Heart left ventricle (tissue), 16 donors: ENCODE results near the gene AGAP2. TPM values are rescaled to one million over a fixed set of nuclear protein-coding genes. Genes with fewer than 3 reads are reported as not detected.

Source experiments
- ATAC-seq, 4 donors: fragments of 200-7000 bp; cut with Tn5 transposase; one replicate each; pipeline ENCODE4 v1.9.1; 2020 to 2022; ENCODE audit warnings: moderate library complexity in 4 of 4, mild to moderate bottlenecking in 3 of 4, moderate number of reproducible peaks in 1 of 4
- DNase-seq, 5 donors: peaks; one replicate each; pipeline ENCODE4 v3.0.0-alpha.2; 2020
- H3K27ac ChIP-seq, 12 donors: fragments of 200-600 bp; sonication (generic) in 4 of 12; one replicate each; pipeline versions ENCODE4 v1.5.0 to v1.8.0; 2016 to 2022; ENCODE audit warnings: mild to moderate bottlenecking in 2 of 12
- H3K27me3 ChIP-seq, 9 donors: fragments of 200-600 bp; sonication (generic) in 2 of 9; one replicate each; pipeline versions ENCODE4 v1.5.1 to v1.8.0; 2016 to 2022; ENCODE audit warnings: mild to moderate bottlenecking in 3 of 9
- H3K36me3 ChIP-seq, 9 donors: fragments of 200-600 bp; sonication (generic) in 2 of 9; one replicate each; pipeline versions ENCODE4 v1.5.0 to v1.8.0; 2018 to 2022; ENCODE audit warnings: mild to moderate bottlenecking in 2 of 9
- H3K4me1 ChIP-seq, 12 donors: fragments of 200-600 bp; sonication (generic) in 4 of 12; one replicate each; pipeline versions ENCODE4 v1.5.0 to v1.8.0; 2016 to 2022; ENCODE audit warnings: mild to moderate bottlenecking in 3 of 12
- H3K4me3 ChIP-seq, 12 donors: fragments of 200-600 bp; sonication (generic) in 4 of 12; one replicate each; pipeline versions ENCODE4 v1.5.0 to v1.8.0; 2017 to 2022; ENCODE audit warnings: mild to moderate bottlenecking in 9 of 12, moderate library complexity in 4 of 12
- H3K9me3 ChIP-seq, 12 donors: fragments of 200-600 bp; sonication (generic) in 4 of 12; one replicate each; pipeline versions ENCODE4 v1.5.0 to v1.8.0; 2016 to 2022; ENCODE audit warnings: mild to moderate bottlenecking in 1 of 12
- POLR2A ChIP-seq, 2 donors: fragments of 450-650 bp; IDR thresholded peaks; one replicate each; pipeline ENCODE4 v1.6.1; 2017; ENCODE audit warnings: antibody characterized with exemption in 2 of 2, mild to moderate bottlenecking in 2 of 2, moderate library complexity in 2 of 2
- WGBS, 4 donors: extraction: QIAGEN DNeasy Blood & Tissue Kit in 2 of 4; methylation state at CpG; one replicate each; pipeline versions ENCODE4 v1.1.5 to v1.1.7; 2013 to 2018; 5-methylcytosine and 5-hydroxymethylcytosine counted together
- intact Hi-C, 10 donors: fragments of 100-400 bp; cut with DNase I; formaldehyde crosslinking; loops; one replicate each; pipeline versions ENCODE4 v1.11.1 to v1.14.2; 2022
- polyA plus RNA-seq, 2 donors: library from polyadenylated mRNA; stranded (reverse); fragments of 200-250 nt; gene quantifications; one replicate each; pipeline ENCODE4 v1.2.3, GENCODE V29; 2013
- total RNA-seq, 9 donors: library from RNA; depleted of rRNA in 2 of 9; stranded (reverse); fragments of >200 nt in 2 of 9; fragmentation: NEBNext Ultra II Directional in 3 of 9; extraction: Animal tissue kit (Norgen Biotek cat#: 25700) in 3 of 9; gene quantifications; one replicate each; pipeline versions ENCODE4 v1.1.0 to v1.2.4, GENCODE V29; 2016 to 2023
- TF ChIP-seq, protein P1 (sequence below), 12 donors: fragments of 200-600 bp; sonication (generic) in 4 of 12; IDR thresholded peaks; one replicate each; pipeline versions ENCODE4 v1.5.0 to v1.8.0; 2018 to 2022; ENCODE audit warnings: antibody characterized with exemption in 12 of 12, mild to moderate bottlenecking in 5 of 12
- donor health status: ischemic (EF 13 %, LVEDD 7.1; RV severe dilation, severe dysfunction).
- donor health status: healthy with polysubstance abuse.
- donor health status: DM: no; HTN: yes; CAD: no.
- donor health status: DM: no; HTN: no; CAD: no.
- donor health status: ischemic (EF 25% LVEDD 6.9; RV normal size, moderate dysfunction).
- donor health status: ischemic (EF 25% LVEDD 5.7; RV mildly dilated, moderate dysfunction).
- donor health status: healthy.
- donor health status: DM: yes; HTN: yes; CAD: no.
- donor health status: ischemic (EF 35%, LVEDD 5.7; RV mildly dilated, moderate dysfunction).
- donor health status: nonischemic (EF 11% LVEDD 7.7; RV severe dilation, severe dysfunction).
- donor health status: DM: yes; HTN: yes; CAD: no.
- donor health status: PGD.
- donor health status: ischemic (EF 29% LVEDD 5.4; RV normal size, mild dysfunction).
- donor health status: nonischemic (EF 23%, LVEDD 6.1; RV moderate dilation, normal function).

The AGAP2 gene
- total and polyA plus RNA-seq, 11 donors = 3.9 to 12.0 (median 5.5) TPM

DNA sequence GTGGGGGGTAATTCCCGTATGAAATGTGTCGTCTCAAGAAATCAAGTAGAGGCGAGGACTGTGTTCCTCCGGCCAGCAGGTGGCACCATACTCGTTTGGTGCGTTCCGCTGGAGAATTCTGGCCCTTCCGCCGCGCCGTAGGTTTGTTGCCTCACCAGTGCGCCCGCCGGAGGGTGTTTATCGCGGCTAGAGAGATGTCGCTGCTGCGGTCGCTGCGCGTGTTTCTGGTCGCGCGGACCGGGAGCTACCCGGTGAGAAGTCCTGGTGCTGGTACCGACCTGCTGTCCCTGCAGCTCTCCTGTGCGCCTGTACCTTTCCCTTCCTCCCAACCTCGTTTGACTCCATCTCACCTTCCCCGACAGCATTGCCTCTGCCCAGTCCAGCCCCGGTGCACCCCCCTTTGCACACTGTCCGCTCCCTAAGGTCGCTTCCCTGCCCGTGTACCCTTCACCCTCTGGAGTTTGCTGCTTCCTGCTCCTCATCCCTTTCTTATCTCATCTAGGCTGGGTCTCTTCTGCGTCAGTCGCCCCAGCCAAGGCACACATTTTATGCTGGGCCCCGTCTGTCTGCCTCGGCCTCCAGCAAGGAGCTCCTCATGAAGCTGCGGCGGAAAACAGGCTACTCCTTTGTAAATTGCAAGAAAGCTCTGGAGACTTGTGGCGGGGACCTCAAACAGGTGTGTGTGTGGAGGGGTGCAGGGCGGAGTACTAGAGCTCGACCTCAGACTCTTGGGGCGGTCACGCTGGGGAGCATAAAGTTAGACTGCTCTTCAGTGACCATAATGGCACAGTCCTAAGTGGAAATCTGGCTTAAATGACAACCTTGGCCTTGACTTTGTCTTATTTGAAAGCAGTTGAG is 44.3 kb upstream of the AGAP2 start, which contains the start of gene TSFM:
TSFM (plus strand) TSS at position 180 of the 858 bp plus-strand sequence; CDS start at position 195, 15 bp downstream.
- H3K27me3 ChIP-seq = no peaks in the 10 kb centered on the region
- peak within 1 kb of the TSS; percentile 64 to 98 (median 92) for H3K4me3 ChIP-seq
- H3K36me3 ChIP-seq = peaks cover 0 to 48% (median 29%) of the 10 kb centered on the region in 9 donors
- TF ChIP-seq, protein P1, sequence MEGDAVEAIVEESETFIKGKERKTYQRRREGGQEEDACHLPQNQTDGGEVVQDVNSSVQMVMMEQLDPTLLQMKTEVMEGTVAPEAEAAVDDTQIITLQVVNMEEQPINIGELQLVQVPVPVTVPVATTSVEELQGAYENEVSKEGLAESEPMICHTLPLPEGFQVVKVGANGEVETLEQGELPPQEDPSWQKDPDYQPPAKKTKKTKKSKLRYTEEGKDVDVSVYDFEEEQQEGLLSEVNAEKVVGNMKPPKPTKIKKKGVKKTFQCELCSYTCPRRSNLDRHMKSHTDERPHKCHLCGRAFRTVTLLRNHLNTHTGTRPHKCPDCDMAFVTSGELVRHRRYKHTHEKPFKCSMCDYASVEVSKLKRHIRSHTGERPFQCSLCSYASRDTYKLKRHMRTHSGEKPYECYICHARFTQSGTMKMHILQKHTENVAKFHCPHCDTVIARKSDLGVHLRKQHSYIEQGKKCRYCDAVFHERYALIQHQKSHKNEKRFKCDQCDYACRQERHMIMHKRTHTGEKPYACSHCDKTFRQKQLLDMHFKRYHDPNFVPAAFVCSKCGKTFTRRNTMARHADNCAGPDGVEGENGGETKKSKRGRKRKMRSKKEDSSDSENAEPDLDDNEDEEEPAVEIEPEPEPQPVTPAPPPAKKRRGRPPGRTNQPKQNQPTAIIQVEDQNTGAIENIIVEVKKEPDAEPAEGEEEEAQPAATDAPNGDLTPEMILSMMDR (IDR thresholded peaks at IDR 0.05) = peak; percentile 86 to 98 (median 92)
- peak in 1 of 2 donors; percentile 60 for TF ChIP-seq POLR2A (IDR thresholded peaks at IDR 0.05)
- no peaks in the 10 kb centered on the region for H3K9me3 ChIP-seq
- intact Hi-C loops = loop anchor here in 6 of 10 donors (1.0 to 5.0 kb wide), 2 partner anchors 122 to 124 kb away; no protein-coding TSS in a partner anchor
- WGBS, 4 donors = 1% methylated on average over 41 to 45 of the region's 45 CpGs
- peak within 1 kb of the TSS in 11 of 12 donors; percentile 24 to 82 (median 65) for H3K27ac ChIP-seq
- DNase-seq (peak; percentile 97 to 98 (median 98)), ATAC-seq (peak; percentile 84 to 94 (median 92))
- H3K4me1 ChIP-seq = peaks cover 0 to 41% (median 13%) of the 10 kb centered on the region in 12 donors

DNA sequence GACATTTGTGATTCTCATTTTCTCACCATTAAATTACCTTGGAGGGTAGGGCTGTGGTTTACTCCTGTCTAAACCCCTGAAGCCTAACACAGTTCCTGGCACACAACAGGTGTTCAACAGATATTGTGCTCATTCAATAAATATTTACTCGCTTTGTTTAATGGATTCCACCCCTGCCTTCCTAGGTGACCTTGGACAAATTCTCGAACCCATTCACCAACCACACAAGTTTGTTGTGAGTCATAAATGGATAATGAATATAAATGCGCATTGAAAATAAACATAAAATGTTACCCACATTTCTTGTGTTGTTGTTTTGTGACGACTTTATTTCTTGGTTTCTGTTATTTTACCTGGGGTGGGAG is 43.7 kb upstream of the AGAP2 start:
- TF ChIP-seq, protein P1 (IDR thresholded peaks at IDR 0.05) = no peak
- no peak for TF ChIP-seq POLR2A (IDR thresholded peaks at IDR 0.05)
- Histone ChIP-seq H3K4me1 (peaks cover 0 to 41% (median 13%) of the 10 kb centered on the region in 12 donors), H3K27ac (peak overlapping the region in 3 of 12 donors; percentile 68 to 82 (median 80)), H3K4me3 (peak overlapping the region in 9 of 12 donors; percentile 77 to 98 (median 94)), H3K9me3 (no peaks in the 10 kb centered on the region), H3K27me3 (no peaks in the 10 kb centered on the region), H3K36me3 (peaks cover 0 to 42% (median 22%) of the 10 kb centered on the region in 9 donors)
- ATAC-seq (no peak), DNase-seq (no peak)
- 22 to 27% (median 27%) methylated on average over 4 of the region's 4 CpGs for WGBS, 4 donors
- intact Hi-C loops = loop anchor here in 6 of 10 donors (1.0 to 5.0 kb wide), 2 partner anchors 123 to 125 kb away; no protein-coding TSS in a partner anchor

DNA sequence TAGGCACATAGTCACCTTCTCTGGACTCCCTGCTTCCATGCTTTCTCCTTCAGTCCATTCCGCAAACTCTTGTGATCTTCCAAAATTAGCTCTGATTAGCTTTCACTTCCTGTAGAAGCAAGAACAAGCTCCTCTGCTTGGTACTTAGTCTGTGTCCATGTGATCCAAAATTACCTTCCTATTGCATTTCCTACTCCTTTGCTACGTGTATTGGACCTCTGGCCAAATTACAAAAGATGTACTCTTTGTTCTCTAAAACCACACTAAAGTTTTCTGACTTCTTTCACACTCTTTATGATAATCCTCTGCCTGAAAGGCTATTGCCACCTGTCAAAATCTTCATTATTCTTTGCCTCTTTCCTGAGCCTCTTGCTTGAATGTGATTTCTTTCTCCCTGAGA is 43.3 kb upstream of the AGAP2 start:
- intact Hi-C loops = loop anchor here in 6 of 10 donors (1.0 to 5.0 kb wide), 2 partner anchors 124 to 126 kb away; no protein-coding TSS in a partner anchor
- Histone ChIP-seq H3K4me3 (no peak overlapping the region), H3K27me3 (no peaks in the 10 kb centered on the region), H3K9me3 (no peaks in the 10 kb centered on the region), H3K36me3 (peaks cover 0 to 38% (median 18%) of the 10 kb centered on the region in 9 donors), H3K27ac (peak overlapping the region in 1 of 12 donors; percentile 80), H3K4me1 (peaks cover 0 to 41% (median 13%) of the 10 kb centered on the region in 12 donors)
- DNase-seq (no peak), ATAC-seq (no peak)
- 69 to 82% (median 72%) methylated on average over 2 of the region's 2 CpGs for WGBS, 4 donors
- TF ChIP-seq, protein P1 (IDR thresholded peaks at IDR 0.05) = no peak
- no peak for TF ChIP-seq POLR2A (IDR thresholded peaks at IDR 0.05)

DNA sequence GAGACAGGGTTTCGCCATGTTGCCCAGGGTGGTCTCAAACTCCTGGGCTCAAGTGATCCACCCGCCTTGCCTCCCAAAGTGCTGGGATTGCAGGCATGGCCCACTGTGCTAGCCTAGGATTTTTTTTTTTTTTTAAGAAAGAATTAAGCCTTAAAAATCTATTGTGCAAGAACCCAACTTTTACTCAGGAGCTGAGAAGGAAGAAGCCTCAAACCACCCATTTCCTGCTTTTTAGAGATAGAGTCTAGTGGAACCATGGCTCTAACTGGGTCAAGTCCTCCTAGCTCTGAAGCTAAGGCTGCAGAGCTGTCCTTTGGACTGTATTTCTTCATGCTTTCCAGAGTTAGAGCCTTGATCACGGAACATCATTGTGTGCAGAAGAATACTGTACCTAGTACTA is 42.7 kb upstream of the AGAP2 start:
- ATAC-seq = no peak
- WGBS, 4 donors = 93 to 96% (median 94%) methylated on average over 3 of the region's 3 CpGs
- Histone ChIP-seq H3K27me3 (no peaks in the 10 kb centered on the region), H3K4me3 (no peak overlapping the region), H3K27ac (peak overlapping the region in 1 of 12 donors; percentile 80), H3K4me1 (peaks cover 0 to 41% (median 13%) of the 10 kb centered on the region in 12 donors), H3K36me3 (peaks cover 0 to 34% (median 13%) of the 10 kb centered on the region in 9 donors), H3K9me3 (no peaks in the 10 kb centered on the region)
- TF ChIP-seq POLR2A (IDR thresholded peaks at IDR 0.05) = no peak
- TF ChIP-seq, protein P1 (IDR thresholded peaks at IDR 0.05) = no peak
- intact Hi-C loops = loop anchor here in 4 of 10 donors (5.0 kb wide), 1 partner anchor 126 kb away; no protein-coding TSS in a partner anchor
- no peak for DNase-seq
